H1 (cell line): ENCODE measurements around the gene CNDP1. TPM values are rescaled to one million over a fixed set of nuclear protein-coding genes. Genes with fewer than 3 reads are reported as not detected.

ENCODE experiments used
- CTCF ChIA-PET: fragments of 300-600 bp; sonication (Branson Sonifier 250); formaldehyde crosslinking; loops from one replicate; lab custom pipeline; 2021; ENCODE audit not compliant: partially characterized antibody; lab: Charles Lee
- POLR2A ChIA-PET: fragments of 300-600 bp; sonication (Branson Sonifier 250); formaldehyde crosslinking; loops from one replicate; lab custom pipeline; 2021; ENCODE audit warnings: inconsistent platforms; ENCODE audit not compliant: partially characterized antibody; lab: Charles Lee
- DNase-seq, 2 experiments: peaks; one replicate each; pipeline versions ENCODE4 v3.0.0 to v3.0.0-alpha.2; 2010 to 2022; ENCODE audit warnings: low spot score in 2 of 2, low read depth in 1 of 2, mixed read lengths in 1 of 2
- FAIRE-seq: peaks from 2 replicates; lab custom pipeline; 2011; peaks lifted over from hg19 to GRCh38; lab: Jason Lieb, UNC
- H2AFZ ChIP-seq: 2 replicates; pipeline ENCODE4 v1.8.1; 2012; ENCODE audit warnings: low read length, inconsistent platforms
- H2AK5ac ChIP-seq: 2 replicates; pipeline ENCODE4 v1.6.1; 2013; ENCODE audit warnings: low read depth, low read length
- H2BK120ac ChIP-seq: replicated peaks from 2 replicates; pipeline ENCODE3; 2013; ENCODE audit warnings: low read depth, low read length, inconsistent platforms
- H2BK12ac ChIP-seq: 2 replicates; pipeline ENCODE4 v1.6.1; 2013; ENCODE audit warnings: low read depth, low read length
- H2BK15ac ChIP-seq: 2 replicates; pipeline ENCODE4 v1.6.1; 2013; ENCODE audit warnings: low read length
- H2BK20ac ChIP-seq: 2 replicates; pipeline ENCODE4 v1.6.1; 2013; ENCODE audit warnings: low read length
- H2BK5ac ChIP-seq: 2 replicates; pipeline ENCODE4 v1.6.1; 2013; ENCODE audit warnings: low read depth, low read length
- H3K14ac ChIP-seq: 2 replicates; pipeline ENCODE4 v1.6.1; 2013; ENCODE audit warnings: inconsistent platforms; ENCODE audit not compliant: insufficient read length
- H3K18ac ChIP-seq: 2 replicates; pipeline ENCODE4 v1.6.1; 2013; ENCODE audit warnings: low read length; ENCODE audit errors: extremely low read depth
- H3K23ac ChIP-seq: 2 replicates; pipeline ENCODE4 v1.6.1; 2013; ENCODE audit warnings: inconsistent platforms; ENCODE audit not compliant: insufficient read length
- H3K23me2 ChIP-seq: 2 replicates; pipeline ENCODE4 v1.6.1; 2013; ENCODE audit warnings: low read depth, low read length
- H3K27ac ChIP-seq: 2 replicates; pipeline ENCODE4 v1.6.1; 2011; ENCODE audit warnings: low read depth, low read length, inconsistent platforms
- H3K27me3 ChIP-seq, 4 experiments: replicated peaks in 1 of 4; 1 replicate in 1 of 4; 2 replicates in 3 of 4; pipeline versions ENCODE4 v1.6.1 to v1.8.1; 2011 to 2013; ENCODE audit warnings: low read length in 3 of 4, mild to moderate bottlenecking in 3 of 4, inconsistent platforms in 2 of 4, mixed read lengths in 2 of 4, moderate library complexity in 1 of 4; ENCODE audit not compliant: control insufficient read depth in 3 of 4, insufficient read depth in 3 of 4; ENCODE audit errors: extremely low read depth in 1 of 4
- H3K36me3 ChIP-seq, 4 experiments: 2 replicates each; pipeline versions ENCODE4 v1.6.1 to v1.8.1; 2011 to 2013; ENCODE audit warnings: mild to moderate bottlenecking in 4 of 4, low read length in 3 of 4, moderate library complexity in 2 of 4, control low read depth in 1 of 4, inconsistent platforms in 1 of 4; ENCODE audit not compliant: insufficient read depth in 4 of 4, control insufficient read depth in 2 of 4
- H3K4ac ChIP-seq: replicated peaks from 2 replicates; pipeline ENCODE3; 2013; ENCODE audit warnings: low read length, low read depth, mixed read lengths, inconsistent platforms; ENCODE audit not compliant: insufficient read length
- H3K4me1 ChIP-seq, 4 experiments: replicated peaks in 1 of 4; 1 replicate in 1 of 4; 2 replicates in 3 of 4; pipeline versions ENCODE4 v1.6.1 to v1.8.1; 2011 to 2013; ENCODE audit warnings: low read length in 3 of 4, inconsistent platforms in 2 of 4, mixed read lengths in 1 of 4; ENCODE audit not compliant: insufficient read depth in 4 of 4, control insufficient read depth in 3 of 4
- H3K4me2 ChIP-seq, 2 experiments: 2 replicates each; pipeline versions ENCODE4 v1.6.1 to v1.8.1; 2011 to 2013; ENCODE audit warnings: low read depth in 2 of 2, low read length in 2 of 2, control low read depth in 1 of 2, inconsistent platforms in 1 of 2, mild to moderate bottlenecking in 1 of 2; ENCODE audit not compliant: insufficient read depth in 1 of 2
- H3K4me3 ChIP-seq, 4 experiments: fragments of 200-600, 300-600 bp in 1 of 4; sonication (generic), shearing (Covaris generic), sonication (Bioruptor Twin) in 1 of 4; 2 replicates each; pipeline versions ENCODE4 v1.5.1 to v1.8.1; 2011 to 2016; ENCODE audit warnings: low read length in 4 of 4, low read depth in 3 of 4, control low read depth in 2 of 4, inconsistent platforms in 2 of 4, mild to moderate bottlenecking in 2 of 4, mixed read lengths in 1 of 4, moderate library complexity in 1 of 4; ENCODE audit not compliant: insufficient read depth in 2 of 4; ENCODE audit errors: extremely low read depth in 1 of 4
- H3K56ac ChIP-seq: replicated peaks from 2 replicates; pipeline ENCODE3; 2013; ENCODE audit warnings: low read depth, mild to moderate bottlenecking, mixed read lengths, low read length, inconsistent platforms; ENCODE audit not compliant: insufficient read length
- H3K79me1 ChIP-seq: 2 replicates; pipeline ENCODE4 v1.6.1; 2013; ENCODE audit warnings: low read depth, low read length, control low read depth
- H3K79me2 ChIP-seq, 2 experiments: 2 replicates each; pipeline versions ENCODE4 v1.6.1 to v1.8.1; 2012 to 2013; ENCODE audit warnings: low read length in 2 of 2, mild to moderate bottlenecking in 2 of 2, inconsistent platforms in 1 of 2; ENCODE audit not compliant: insufficient read depth in 2 of 2, control insufficient read depth in 1 of 2
- H3K9ac ChIP-seq, 4 experiments: replicated peaks in 1 of 4; 1 replicate in 1 of 4; 2 replicates in 3 of 4; pipeline versions ENCODE4 v1.6.1 to v1.8.1; 2011 to 2013; ENCODE audit warnings: low read depth in 3 of 4, low read length in 3 of 4, control low read depth in 2 of 4, mild to moderate bottlenecking in 2 of 4, moderate library complexity in 2 of 4, inconsistent platforms in 1 of 4; ENCODE audit errors: extremely low read depth in 1 of 4
- H3K9me3 ChIP-seq, 2 experiments: 2 replicates each; pipeline versions ENCODE4 v1.6.1 to v1.8.1; 2012 to 2013; ENCODE audit warnings: mild to moderate bottlenecking in 2 of 2, moderate library complexity in 2 of 2, control low read depth in 1 of 2, inconsistent platforms in 1 of 2, low read depth in 1 of 2, low read length in 1 of 2, mixed read lengths in 1 of 2; ENCODE audit not compliant: insufficient read depth in 2 of 2
- H4K20me1 ChIP-seq, 2 experiments: replicated peaks in 1 of 2; 2 replicates each; pipeline versions ENCODE3 to v1.8.1; 2011 to 2013; ENCODE audit warnings: inconsistent platforms in 2 of 2, low read length in 2 of 2, mild to moderate bottlenecking in 1 of 2; ENCODE audit not compliant: insufficient read depth in 2 of 2, control insufficient read depth in 1 of 2
- H4K5ac ChIP-seq: 2 replicates; pipeline ENCODE4 v1.6.1; 2013; ENCODE audit warnings: low read length, low read depth, mixed read lengths, inconsistent platforms; ENCODE audit not compliant: insufficient read length
- H4K8ac ChIP-seq: 2 replicates; pipeline ENCODE4 v1.8.0; 2013; ENCODE audit warnings: mild to moderate bottlenecking, moderate library complexity, low read length, inconsistent platforms; ENCODE audit not compliant: insufficient read depth; ENCODE audit errors: extremely low read depth
- H4K91ac ChIP-seq: replicated peaks from 2 replicates; pipeline ENCODE3; 2013; ENCODE audit warnings: low read length, mixed read lengths, inconsistent platforms; ENCODE audit not compliant: insufficient read length
- CBX8 ChIP-seq: fragments of 300-800, 300-1000 bp; sonication (generic); IDR thresholded peaks from 2 replicates; pipeline ENCODE4 v1.7.1; 2016; ENCODE audit warnings: low read depth, low read length, borderline replicate concordance
- CTBP2 ChIP-seq: IDR thresholded peaks from 2 replicates; pipeline ENCODE4 v1.7.0; 2011; ENCODE audit warnings: borderline replicate concordance, mild to moderate bottlenecking, moderate library complexity, mixed read lengths, low read length; ENCODE audit not compliant: insufficient read depth, insufficient read length
- KDM1A ChIP-seq: fragments of 200-600, 300-600 bp; sonication (generic); IDR thresholded peaks from 2 replicates; pipeline ENCODE4 v1.7.1; 2016; ENCODE audit warnings: mild to moderate bottlenecking, low read length, borderline replicate concordance
- POU5F1 ChIP-seq: IDR thresholded peaks from 2 replicates; pipeline ENCODE4 v1.6.1; 2011; ENCODE audit warnings: low read depth, mild to moderate bottlenecking, low read length, moderate library complexity
- SUZ12 ChIP-seq: fragments of 200-600 bp; sonication (generic); IDR thresholded peaks from 2 replicates; pipeline ENCODE4 v1.6.1; 2012; ENCODE audit warnings: mild to moderate bottlenecking, inconsistent platforms, low read length, moderate library complexity, mixed read lengths
- WGBS, 2 experiments: shearing (Covaris generic) in 1 of 2; methylation state at CpG; one replicate each; pipeline versions ENCODE4 v1.1.6 to v1.1.7; 2013 to 2015; ENCODE audit warnings: low lambda C conversion rate in 2 of 2, mixed read lengths in 2 of 2, inconsistent platforms in 1 of 2, low coverage in 1 of 2, missing lambda C conversion rate in 1 of 2; ENCODE audit not compliant: insufficient replicate concordance in 2 of 2, insufficient coverage in 1 of 2, insufficient read length in 1 of 2; ENCODE audit errors: extremely low coverage in 1 of 2, missing lambda C conversion rate in 1 of 2; 5-methylcytosine and 5-hydroxymethylcytosine counted together
- polyA plus RNA-seq, 7 experiments: library from polyadenylated mRNA; depleted of rRNA in 3 of 7; stranded (reverse) in 5 of 7; unstranded in 2 of 7; fragments of >200 nt in 5 of 7; fragments of 200-250 nt in 2 of 7; gene quantifications; 1 replicate in 5 of 7; 2 replicates in 1 of 7; 4 replicates in 1 of 7; pipeline versions ENCODE4 v1.2.1 to v1.2.3, GENCODE V29; 2011 to 2013; ENCODE audit warnings: missing spikeins in 2 of 7, mixed read lengths in 2 of 7
- total RNA-seq: library from RNA; stranded (reverse); fragmentation: NEBNext Ultra II Directional; extraction: Animal tissue kit (Norgen Biotek cat#: 25700); gene quantifications from 2 replicates; pipeline ENCODE4 v1.2.1, GENCODE V29; 2021

The CNDP1 gene
- total and polyA plus RNA-seq, 2 of the 8 experiments (the other 6 are each of a cell fraction or from before 2014, with no cell fraction given): 0.09 TPM; not detected in 1

DNA sequence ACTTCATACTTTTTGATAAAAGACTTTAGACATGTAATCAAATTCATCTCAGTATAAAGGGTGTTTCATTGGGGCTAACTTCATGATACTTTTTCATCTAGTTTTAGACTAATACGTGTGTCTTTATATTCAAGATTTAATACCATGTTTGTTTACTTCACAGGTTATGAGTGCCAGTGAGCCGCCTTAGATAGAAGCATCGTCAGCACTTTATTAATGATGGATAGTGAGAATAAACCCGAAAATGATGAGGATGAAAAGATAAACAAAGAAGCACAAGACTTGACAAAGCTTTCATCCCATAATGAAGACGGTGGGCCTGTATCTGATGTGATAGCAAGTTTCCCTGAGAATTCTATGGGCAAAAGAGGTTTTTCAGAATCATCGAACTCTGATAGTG is 96.5 kb downstream of the CNDP1 start:
- Histone ChIP-seq H3K36me3 (no peaks in the 10 kb centered on the region), H4K5ac (no peak overlapping the region), H3K9me3 (no peaks in the 10 kb centered on the region), H4K91ac (no peak overlapping the region), H2BK120ac (no peak overlapping the region), H2BK20ac (no peak overlapping the region), H4K8ac (no peak overlapping the region), H2AFZ (no peak overlapping the region), H3K14ac (no peak overlapping the region), H3K18ac (no peak overlapping the region), H2BK5ac (no peak overlapping the region), H3K4me2 (no peak overlapping the region), H3K56ac (no peak overlapping the region), H2BK15ac (no peak overlapping the region), H4K20me1 (no peaks in the 10 kb centered on the region), H3K27ac (no peak overlapping the region), H3K79me1 (no peaks in the 10 kb centered on the region), H3K27me3 (no peaks in the 10 kb centered on the region), H3K79me2 (peaks cover 0 to 2% of the 10 kb centered on the region in 2 experiments; a peak in 1 of 4 replicates), H3K4me1 (peaks cover 0 to 5% (median 0%) of the 10 kb centered on the region in 4 experiments; a peak in 1 of 7 replicates), H3K23ac (no peak overlapping the region), H2BK12ac (no peak overlapping the region), H2AK5ac (no peak overlapping the region), H3K4ac (no peak overlapping the region), H3K4me3 (no peak overlapping the region), H3K9ac (no peak overlapping the region), H3K23me2 (no peaks in the 10 kb centered on the region)
- ChIA-PET POLR2A (no interaction called here), CTCF (interaction anchor here (0.6 kb wide), 1 partner anchor 205 kb away, joined by 6 read pairs; no protein-coding TSS in a partner anchor)
- FAIRE-seq (no peak), DNase-seq (no peak)
- TF ChIP-seq SUZ12 (no peak), POU5F1 (no peak), KDM1A (no peak), CTBP2 (no peak), CBX8 (no peak)
- WGBS, 2 experiments: 88% methylated on average over 6 of the region's 6 CpGs; no CpG with 5 or more reads in 1 of the 2 experiments
